GM12878 (cell line): Measurements from ENCODE around the gene MYO6. TPM values are rescaled to one million over a fixed set of nuclear protein-coding genes. Genes with fewer than 3 reads are reported as not detected.

ENCODE experiments used
- ATF3 ChIP-seq: IDR thresholded peaks from 2 replicates; pipeline ENCODE4 v1.6.1; 2011; ENCODE audit warnings: low read depth, mild to moderate bottlenecking, low read length, moderate library complexity, borderline replicate concordance; ENCODE audit errors: extremely low read depth
- ATF7 ChIP-seq: fragments of 450-650 bp; IDR thresholded peaks from 2 replicates; pipeline ENCODE4 v1.6.1; 2016; ENCODE audit warnings: low read depth, mild to moderate bottlenecking
- CBX3 ChIP-seq: fragments of 200-600 bp; sonication (generic); IDR thresholded peaks from 2 replicates; pipeline ENCODE4 v1.6.1; 2016; ENCODE audit warnings: low read depth, borderline replicate concordance
- CREM ChIP-seq: IDR thresholded peaks from 2 replicates; pipeline ENCODE4 v1.6.1; 2014; ENCODE audit warnings: antibody characterized with exemption, low read depth
- EED ChIP-seq: sonication (generic); IDR thresholded peaks from 2 replicates; pipeline ENCODE4 v1.6.1; 2016; ENCODE audit warnings: antibody characterized with exemption, low read depth
- FOS ChIP-seq: IDR thresholded peaks from 3 replicates; pipeline ENCODE4 v1.6.1; 2011; ENCODE audit warnings: borderline replicate concordance; ENCODE audit not compliant: insufficient read length; ENCODE audit errors: extremely low read depth
- FOXK2 ChIP-seq: fragments of 450-650 bp; IDR thresholded peaks from 2 replicates; pipeline ENCODE4 v1.6.1; 2017; ENCODE audit warnings: mild to moderate bottlenecking, moderate library complexity
- FOXM1 ChIP-seq: IDR thresholded peaks from 2 replicates; pipeline ENCODE4 v1.6.1; 2012; ENCODE audit warnings: low read depth, mild to moderate bottlenecking, inconsistent platforms, low read length, moderate library complexity
- IKZF1 ChIP-seq: fragments of 450-650 bp; conservative IDR thresholded peaks from 2 replicates; pipeline ENCODE4 v1.6.1; 2017; ENCODE audit warnings: antibody characterized with exemption, mild to moderate bottlenecking
- IRF3 ChIP-seq: fragments of 450-650 bp; IDR thresholded peaks from 2 replicates; pipeline ENCODE4 v1.6.1; 2014; ENCODE audit warnings: mild to moderate bottlenecking
- IRF5 ChIP-seq: fragments of 450-650 bp; IDR thresholded peaks from 2 replicates; pipeline ENCODE4 v1.6.1; 2017; ENCODE audit warnings: borderline replicate concordance
- LARP7 ChIP-seq: fragments of 450-650 bp; IDR thresholded peaks from 2 replicates; pipeline ENCODE4 v1.6.1; 2017; ENCODE audit warnings: mild to moderate bottlenecking
- NR2C2 ChIP-seq: IDR thresholded peaks from 2 replicates; pipeline ENCODE4 v1.6.1; 2011; ENCODE audit warnings: borderline replicate concordance, low read depth; ENCODE audit not compliant: control insufficient read depth, insufficient read length
- PML ChIP-seq: IDR thresholded peaks from 2 replicates; pipeline ENCODE4 v1.6.1; 2012; ENCODE audit warnings: low read length, inconsistent platforms
- POLR2AphosphoS2 ChIP-seq: IDR thresholded peaks from 2 replicates; pipeline ENCODE4 v1.6.1; 2011; ENCODE audit warnings: low read depth, mild to moderate bottlenecking, low read length, improper control_type of control experiment, moderate library complexity
- POU2F2 ChIP-seq: IDR thresholded peaks from 3 replicates; pipeline ENCODE4 v1.6.1; 2011; ENCODE audit warnings: low read depth, mild to moderate bottlenecking, low read length, borderline replicate concordance
- SMARCA5 ChIP-seq: fragments of 450-650 bp; IDR thresholded peaks from 2 replicates; pipeline ENCODE4 v1.6.1; 2017; ENCODE audit warnings: mild to moderate bottlenecking
- SMC3 ChIP-seq: IDR thresholded peaks from 2 replicates; pipeline ENCODE4 v1.6.1; 2011; ENCODE audit warnings: low read length, improper control_type of control experiment, borderline replicate concordance
- STAT1 ChIP-seq: fragments of 450-650 bp; conservative IDR thresholded peaks from 2 replicates; pipeline ENCODE4 v1.6.1; 2014; ENCODE audit warnings: antibody characterized with exemption, mild to moderate bottlenecking
- TAF1 ChIP-seq: IDR thresholded peaks from 2 replicates; pipeline ENCODE4 v1.6.1; 2011; ENCODE audit warnings: mild to moderate bottlenecking, low read depth, low read length, borderline replicate concordance
- ZBTB11 ChIP-seq: fragments of 450-650 bp; formaldehyde crosslinking; IDR thresholded peaks from 2 replicates; pipeline ENCODE4 v1.5.0; 2022; ENCODE audit warnings: mild to moderate bottlenecking, missing genetic modification characterization
- ZBTB33 ChIP-seq: fragments of 450-650 bp; IDR thresholded peaks from 2 replicates; pipeline ENCODE4 v1.6.1; 2017; ENCODE audit warnings: mild to moderate bottlenecking
- ZNF207 ChIP-seq: fragments of 450-650 bp; IDR thresholded peaks from 2 replicates; pipeline ENCODE4 v1.6.1; 2014; ENCODE audit warnings: antibody characterized with exemption, mild to moderate bottlenecking, borderline replicate concordance
- ZNF274 ChIP-seq: IDR thresholded peaks from one replicate; pipeline ENCODE4 v1.8.0; 2011; ENCODE audit not compliant: insufficient read length, insufficient read depth
- polyA plus RNA-seq, 11 experiments: library from polyadenylated mRNA; depleted of rRNA in 4 of 11; unstranded in 6 of 11; stranded (reverse) in 5 of 11; fragments of >200 nt; fragmentation: Nextera tagmentation in 4 of 11; fragmentation: Illumina TruSeq in 1 of 11; extraction: Ambion mirVana in 4 of 11; extraction: Trizol in 1 of 11; gene quantifications; 1 replicate in 1 of 11; 2 replicates in 10 of 11; pipeline versions ENCODE4 v1.2.1 to v1.2.3, GENCODE V29; 2011 to 2016; ENCODE audit warnings: inconsistent platforms in 2 of 11, missing spikeins in 2 of 11, low read depth in 1 of 11
- total RNA-seq, 4 experiments: library from RNA; depleted of rRNA in 3 of 4; stranded (reverse); fragments of >200 nt in 3 of 4; fragmentation: Illumina TruSeq in 1 of 4; extraction: Trizol in 1 of 4; gene quantifications; 2 replicates each; pipeline versions ENCODE4 v1.2.1 to v1.2.3, GENCODE V29; 2013 to 2021

Gene MYO6
- total and polyA plus RNA-seq, 10 of the 15 experiments (the other 5 are each of a cell fraction or from before 2014, with no cell fraction given) = 7.9 to 30.4 (median 16.8) TPM

- TF ChIP-seq ZBTB11 (CRISPR knock-in tag) = no peak
- TF ChIP-seq SMARCA5 = no peak
- no peak for TF ChIP-seq TAF1
- TF ChIP-seq FOXM1 = no peak
- no peak for TF ChIP-seq ZNF274
- 0 out of 2 replicates have a peak, but pooled peaks have one; percentile 24 for TF ChIP-seq ATF7
- TF ChIP-seq ZNF207 = no peak
- TF ChIP-seq CREM = no peak
- no peak for TF ChIP-seq IKZF1
- no peak for TF ChIP-seq ATF3
- TF ChIP-seq STAT1 = no peak
- TF ChIP-seq PML = no peak
- no peak for TF ChIP-seq FOXK2
- TF ChIP-seq NR2C2 = no peak
- TF ChIP-seq ZBTB33 = no peak
- TF ChIP-seq SMC3 = no peak
- no peak for TF ChIP-seq LARP7
- no peak for TF ChIP-seq FOS
- no peak for TF ChIP-seq IRF3
- no peak for TF ChIP-seq IRF5
- TF ChIP-seq EED = 0 out of 2 replicates have a peak, but pooled peaks have one; percentile 4
- no peak for TF ChIP-seq POLR2AphosphoS2
- no peak for TF ChIP-seq CBX3
- TF ChIP-seq POU2F2 = no peak
Measured at GRCh38 chr6:75748003-75748742, 866 bp upstream of the MYO6 start (continued).
